Fibroblast of skin of right biceps (primary cell): ENCODE results near the gene TNP2.
"Not testable (repeated sequence)": the region's sequence is repeated elsewhere in the genome, so short reads cannot be mapped to it uniquely, and the experiment has no call there.

ENCODE experiments used
- DNase-seq: peaks from one replicate; pipeline ENCODE4 v3.0.0-alpha.2; 2013

TNP2 gene

GRCh38 chr16:11299865-11300559, 30.9 kb upstream of the TNP2 start:
- DNase-seq: no peak

GRCh38 chr16:11298950-11299547, 29.9 kb upstream of the TNP2 start:
- DNase-seq: not testable (repeated sequence)

GRCh38 chr16:11298143-11298900, 29.2 kb upstream of the TNP2 start:
- DNase-seq: no peak

- peak; percentile 55 for DNase-seq
Measured at GRCh38 chr16:11297492-11298142, 28.5 kb upstream of the TNP2 start.

GRCh38 chr16:11296706-11297491, 27.8 kb upstream of the TNP2 start:
- DNase-seq: no peak

- no peak for DNase-seq
Measured at GRCh38 chr16:11296351-11296705, 27.2 kb upstream of the TNP2 start.

GRCh38 chr16:11295672-11296071, 26.5 kb upstream of the TNP2 start:
- DNase-seq: no peak

GRCh38 chr16:11292076-11292748, 23.1 kb upstream of the TNP2 start:
- DNase-seq: no peak

GRCh38 chr16:11291091-11291703, 22.1 kb upstream of the TNP2 start:
- DNase-seq: no peak

- DNase-seq: no peak
Measured at GRCh38 chr16:11290102-11290893, 21.2 kb upstream of the TNP2 start.

- not testable (repeated sequence) for DNase-seq
Measured at GRCh38 chr16:11289696-11290095, 20.6 kb upstream of the TNP2 start.

- no peak for DNase-seq
Measured at GRCh38 chr16:11289202-11289601, 20.1 kb upstream of the TNP2 start.

GRCh38 chr16:11285842-11286241, 16.7 kb upstream of the TNP2 start:
- DNase-seq: no peak

GRCh38 chr16:11283820-11284248, 14.7 kb upstream of the TNP2 start:
- no peak for DNase-seq

GRCh38 chr16:11280616-11281522, 11.7 kb upstream of the TNP2 start, which contains the start of gene PRM1:
Gene PRM1, minus strand, starts transcription at chr16:11281330. Its CDS starts 92 bp downstream, at chr16:11281238.
- DNase-seq: no peak

GRCh38 chr16:11278681-11279628, 9.8 kb upstream of the TNP2 start:
- no peak for DNase-seq

GRCh38 chr16:11277607-11278337, 8.6 kb upstream of the TNP2 start:
- no peak for DNase-seq
